HCT116 (cell line): ENCODE results near the gene INTS1. TPM values are rescaled to one million over a fixed set of nuclear protein-coding genes. Genes with fewer than 3 reads are reported as not detected.

Experiments used
- ATAC-seq: fragments of 200-7000 bp; cut with Tn5 transposase; 2 replicates; pipeline ENCODE4 v1.9.1; 2020; ENCODE audit warnings: mild to moderate bottlenecking, moderate library complexity
- BruUV-seq: library from RNA; stranded (reverse); fragments of 400-500 nt; replicated peaks from 2 replicates; lab custom pipeline; 2021; lab: Mats Ljungman, UMichigan
- CTCF ChIA-PET: fragments of 300-600 bp; sonication (Branson Sonifier 250); formaldehyde crosslinking; loops from one replicate; lab custom pipeline; 2021; ENCODE audit warnings: antibody characterized with exemption; lab: Charles Lee
- POLR2A ChIA-PET: fragments of 300-600, 350-600 bp; sonication (Branson Sonifier 250); formaldehyde crosslinking; loops from one replicate; lab custom pipeline; 2021; ENCODE audit warnings: antibody characterized with exemption; lab: Charles Lee
- RAD21 ChIA-PET, 2 experiments: fragments of 300-600 bp; sonication (Branson Sonifier 250); formaldehyde crosslinking; loops; one replicate each; lab custom pipeline; 2023; ENCODE audit warnings: low total read pairs in 2 of 2; ENCODE audit not compliant: uncharacterized antibody in 2 of 2, unreplicated experiment in 2 of 2, low non-redundant PET in 1 of 2; lab: Charles Lee
- DNase-seq: peaks from one replicate; pipeline ENCODE4 v3.0.0-alpha.2; 2010; ENCODE audit warnings: low read depth, low spot score
- H2AFZ ChIP-seq: fragments of 200-600 bp; shearing (Covaris generic), sonication (generic); 2 replicates; pipeline ENCODE4 v1.6.1; 2017; ENCODE audit warnings: low read depth, mixed run types, mixed read lengths, antibody characterized with exemption, low read length; ENCODE audit not compliant: poor library complexity, severe bottlenecking
- H3K27ac ChIP-seq: 2 replicates; pipeline ENCODE4 v1.5.1; 2012; ENCODE audit warnings: low read depth, low read length
- H3K27me3 ChIP-seq: fragments of 200-600 bp; sonication (generic); 2 replicates; pipeline ENCODE4 v1.6.1; 2016; ENCODE audit warnings: mixed run types, low read length, mixed read lengths; ENCODE audit not compliant: insufficient read depth
- H3K36me3 ChIP-seq, 2 experiments: fragments of 200-500 bp in 1 of 2; fragments of 200-600 bp in 1 of 2; sonication (Bioruptor generic) in 1 of 2; sonication (generic) in 1 of 2; 2 replicates each; pipeline versions ENCODE4 v1.5.1 to v1.6.1; 2014 to 2016; ENCODE audit warnings: low read length in 2 of 2, inconsistent platforms in 1 of 2, mixed read lengths in 1 of 2, mixed run types in 1 of 2; ENCODE audit not compliant: insufficient read depth in 2 of 2, control insufficient read depth in 1 of 2
- H3K4me1 ChIP-seq, 2 experiments: fragments of 200-600 bp in 1 of 2; sonication (generic) in 1 of 2; 2 replicates each; pipeline versions ENCODE4 v1.5.1 to v1.6.1; 2012 to 2017; ENCODE audit warnings: low read length in 2 of 2, inconsistent platforms in 1 of 2, mild to moderate bottlenecking in 1 of 2, mixed read lengths in 1 of 2, mixed run types in 1 of 2, moderate library complexity in 1 of 2; ENCODE audit not compliant: insufficient read depth in 2 of 2, control insufficient read depth in 1 of 2
- H3K4me2 ChIP-seq: fragments of 200-600 bp; sonication (generic); 2 replicates; pipeline ENCODE4 v1.6.1; 2017; ENCODE audit warnings: mixed run types, low read length, mixed read lengths
- H3K4me3 ChIP-seq, 2 experiments: fragments of 200-600 bp in 1 of 2; sonication (generic) in 1 of 2; replicated peaks in 1 of 2; 2 replicates each; pipeline ENCODE4 v1.5.1; 2011 to 2016; ENCODE audit warnings: low read length in 2 of 2, control low read depth in 1 of 2, low read depth in 1 of 2, mild to moderate bottlenecking in 1 of 2, mixed read lengths in 1 of 2, mixed run types in 1 of 2
- H3K79me2 ChIP-seq: fragments of 200-600 bp; sonication (generic); 2 replicates; pipeline ENCODE4 v1.6.1; 2017; ENCODE audit warnings: mild to moderate bottlenecking, mixed run types, low read length, moderate library complexity, mixed read lengths; ENCODE audit not compliant: insufficient read depth
- H3K9ac ChIP-seq: fragments of 200-600 bp; sonication (generic); 2 replicates; pipeline ENCODE4 v1.6.1; 2016; ENCODE audit warnings: low read length, mixed read lengths
- H3K9me2 ChIP-seq: fragments of 200-600 bp; sonication (generic), shearing (Covaris generic); 2 replicates; pipeline ENCODE4 v1.6.1; 2017; ENCODE audit warnings: mixed run types, mild to moderate bottlenecking, moderate library complexity; ENCODE audit not compliant: insufficient read depth
- H3K9me3 ChIP-seq, 2 experiments: fragments of 200-500 bp in 1 of 2; fragments of 200-600 bp in 1 of 2; sonication (Bioruptor generic) in 1 of 2; sonication (generic) in 1 of 2; 2 replicates each; pipeline ENCODE4 v1.6.1; 2014 to 2017; ENCODE audit warnings: low read length in 2 of 2, mixed read lengths in 2 of 2, inconsistent platforms in 1 of 2, low read depth in 1 of 2, mild to moderate bottlenecking in 1 of 2, mixed run types in 1 of 2, moderate library complexity in 1 of 2; ENCODE audit not compliant: control insufficient read depth in 1 of 2, insufficient read depth in 1 of 2
- H4K20me1 ChIP-seq: fragments of 200-600 bp; sonication (generic), shearing (Covaris generic); 2 replicates; pipeline ENCODE4 v1.6.1; 2017; ENCODE audit warnings: mixed run types, mild to moderate bottlenecking, moderate library complexity; ENCODE audit not compliant: insufficient read depth
- ATF3 ChIP-seq: IDR thresholded peaks from 2 replicates; pipeline ENCODE4 v1.6.1; 2012
- CBX3 ChIP-seq: IDR thresholded peaks from 2 replicates; pipeline ENCODE4 v1.6.1; 2012; ENCODE audit warnings: low read depth
- CEBPB ChIP-seq: IDR thresholded peaks from 2 replicates; pipeline ENCODE4 v1.6.1; 2012; ENCODE audit warnings: low read depth
- CTCF ChIP-seq, 3 experiments: fragments of 200-600 bp in 1 of 3; sonication (generic) in 1 of 3; IDR thresholded peaks in 2 of 3; conservative IDR thresholded peaks in 1 of 3; 2 replicates each; pipeline ENCODE4 v1.5.1; 2012 to 2017; ENCODE audit warnings: low read depth in 2 of 3, low read length in 2 of 3, antibody characterized with exemption in 1 of 3, borderline replicate concordance in 1 of 3, control low read depth in 1 of 3, mild to moderate bottlenecking in 1 of 3, mixed read lengths in 1 of 3, mixed run types in 1 of 3, moderate library complexity in 1 of 3; ENCODE audit not compliant: insufficient read depth in 1 of 3
- EGR1 ChIP-seq: IDR thresholded peaks from 2 replicates; pipeline ENCODE4 v1.6.1; 2012; ENCODE audit warnings: low read depth
- ELF1 ChIP-seq: IDR thresholded peaks from 2 replicates; pipeline ENCODE4 v1.6.1; 2012; ENCODE audit warnings: low read depth, borderline replicate concordance
- EZH2phosphoT487 ChIP-seq: fragments of 200-600 bp; IDR thresholded peaks from 2 replicates; pipeline ENCODE4 v1.6.1; 2018; ENCODE audit warnings: antibody characterized with exemption, borderline replicate concordance
- FOSL1 ChIP-seq: IDR thresholded peaks from 2 replicates; pipeline ENCODE4 v1.6.1; 2012; ENCODE audit warnings: low read depth
- JUND ChIP-seq: IDR thresholded peaks from 2 replicates; pipeline ENCODE4 v1.6.1; 2012
- MAX ChIP-seq: IDR thresholded peaks from 2 replicates; pipeline ENCODE4 v1.6.1; 2012
- POLR2AphosphoS5 ChIP-seq: IDR thresholded peaks from 2 replicates; pipeline ENCODE4 v1.6.1; 2011; ENCODE audit warnings: mild to moderate bottlenecking, low read depth, low read length, moderate library complexity
- RAD21 ChIP-seq: IDR thresholded peaks from 2 replicates; pipeline ENCODE4 v1.6.1; 2012; ENCODE audit warnings: low read depth, mild to moderate bottlenecking
- REST ChIP-seq: IDR thresholded peaks from 2 replicates; pipeline ENCODE4 v1.6.1; 2012; ENCODE audit warnings: low read depth
- SIN3A ChIP-seq: IDR thresholded peaks from 2 replicates; pipeline ENCODE4 v1.6.1; 2012; ENCODE audit warnings: low read depth
- SRF ChIP-seq: IDR thresholded peaks from 2 replicates; pipeline ENCODE4 v1.6.1; 2012; ENCODE audit warnings: low read depth
- TCF7L2 ChIP-seq: IDR thresholded peaks from 2 replicates; pipeline ENCODE4 v1.7.0; 2011; ENCODE audit warnings: borderline replicate concordance, inconsistent platforms; ENCODE audit not compliant: insufficient read depth, insufficient read length; ENCODE audit errors: extremely low read depth
- ZFX ChIP-seq: fragments of 450-650 bp; IDR thresholded peaks from 2 replicates; pipeline ENCODE4 v1.6.1; 2017
- ZNF274 ChIP-seq: fragments of 200-500 bp; sonication (Bioruptor generic); IDR thresholded peaks from 2 replicates; pipeline ENCODE4 v1.6.1; 2014; ENCODE audit warnings: mild to moderate bottlenecking, low read depth, low read length, inconsistent platforms
- intact Hi-C: fragments of 100-400 bp; cut with micrococcal nuclease; formaldehyde crosslinking; loops from 2 replicates; pipeline ENCODE4 v1.10.0; 2022
- total RNA-seq: library from RNA; stranded (reverse); gene quantifications from one replicate; pipeline ENCODE4 v1.2.1, GENCODE V29; 2021; ENCODE audit not compliant: unreplicated experiment

Gene INTS1
- total RNA-seq, 1 experiment from 2014 or later: 167 TPM

- no peaks in the 10 kb centered on the region for H3K27me3 ChIP-seq
- CTCF ChIA-PET: no interaction called here
- intact Hi-C loops: no loop called here
- H4K20me1 ChIP-seq: no peaks in the 10 kb centered on the region
- no peaks in the 10 kb centered on the region for H3K9me3 ChIP-seq
- no peaks in the 10 kb centered on the region for H3K79me2 ChIP-seq
- H2AFZ ChIP-seq: no peak overlapping the region
- no peaks in the 10 kb centered on the region for H3K9me2 ChIP-seq
- no peak overlapping the region for H3K4me2 ChIP-seq
- BruUV-seq: no TSS peak
- H3K4me3 ChIP-seq: no peak overlapping the region
- H3K9ac ChIP-seq: no peak overlapping the region
- peaks cover 16 to 27% of the 10 kb centered on the region in 2 experiments for H3K4me1 ChIP-seq
- RAD21 ChIA-PET: no interaction called here
- no peak for DNase-seq
- no peak overlapping the region for H3K27ac ChIP-seq
- POLR2A ChIA-PET: no interaction called here
- H3K36me3 ChIP-seq: peaks cover 2 to 12% of the 10 kb centered on the region in 2 experiments
- ATAC-seq: no peak
- TF ChIP-seq ZFX (no peak), MAX (no peak), RAD21 (no peak), ATF3 (no peak), SIN3A (no peak), CBX3 (no peak), CEBPB (no peak), EGR1 (no peak), EZH2phosphoT487 (no peak), ELF1 (no peak), REST (no peak), TCF7L2 (no peak), FOSL1 (no peak), CTCF (IDR thresholded peaks at IDR 0.05 in 2 of 3, conservative IDR thresholded peaks at IDR 0.05 in 1 of 3; ENCODE audit: borderline replicate concordance in 1 of 3, insufficient read depth in 1 of 3, low read depth in 2 of 3, low read length in 2 of 3) (no peak), ZNF274 (no peak), POLR2AphosphoS5 (no peak), SRF (no peak), JUND (no peak)
These were observed 33.3 kb downstream of the INTS1 start for GRCh38 chr7:1470901-1471300.
